GM19043 (cell line): ENCODE measurements around the gene SUPT7L.
A peak's percentile ranks its signal among the peaks of the same experiment; 100 is the strongest.
"Not testable (repeated sequence)": the region's sequence is repeated elsewhere in the genome, so short reads cannot be mapped to it uniquely, and the experiment has no call there.

Experiments used
- ATAC-seq: cut with Tn5 transposase; IDR thresholded peaks from one replicate; pipeline ENCODE4 v1.9.1; 2021; ENCODE audit warnings: low read depth; ENCODE audit not compliant: unreplicated experiment

The SUPT7L gene

GRCh38 chr2:27640722-27641245 lies 22.6 kb downstream of the SUPT7L start:
- no peak for ATAC-seq

- no peak for ATAC-seq
These were observed 24.7 kb downstream of the SUPT7L start for GRCh38 chr2:27638709-27639108.

GRCh38 chr2:27638037-27638637 lies 25.3 kb downstream of the SUPT7L start:
- ATAC-seq: no peak

GRCh38 chr2:27636766-27637165 lies 26.6 kb downstream of the SUPT7L start:
- ATAC-seq: no peak

- ATAC-seq: no peak
These were observed 29.1 kb downstream of the SUPT7L start for GRCh38 chr2:27634291-27634690.

- not testable (repeated sequence) for ATAC-seq
These were observed 33.2 kb downstream of the SUPT7L start for GRCh38 chr2:27630257-27630656.

- peak; percentile 100 for ATAC-seq
These were observed 34.4 kb downstream of the SUPT7L start, which contains the start of the genes CCDC121 and GPN1 for GRCh38 chr2:27628767-27629709. Gene CCDC121, minus strand, starts transcription at chr2:27629012. Its CDS starts 1,213 bp downstream, at chr2:27627799. Gene GPN1, plus strand, starts transcription at chr2:27629050. Its CDS starts 9 bp downstream, at chr2:27629059.

- no peak for ATAC-seq
These were observed 35.2 kb downstream of the SUPT7L start for GRCh38 chr2:27627963-27628766.

- not testable (repeated sequence) for ATAC-seq
These were observed 36.5 kb downstream of the SUPT7L start for GRCh38 chr2:27626921-27627320.

GRCh38 chr2:27626323-27626722 lies 37.1 kb downstream of the SUPT7L start:
- not testable (repeated sequence) for ATAC-seq

GRCh38 chr2:27624943-27625342 lies 38.5 kb downstream of the SUPT7L start:
- ATAC-seq: no peak

GRCh38 chr2:27622921-27623384 lies 40.5 kb downstream of the SUPT7L start:
- ATAC-seq: no peak

GRCh38 chr2:27621524-27621923 lies 41.9 kb downstream of the SUPT7L start:
- no peak for ATAC-seq

- no peak for ATAC-seq
These were observed 48.1 kb downstream of the SUPT7L start for GRCh38 chr2:27615316-27615715.

- ATAC-seq: no peak
These were observed 49.4 kb downstream of the SUPT7L start for GRCh38 chr2:27613985-27614384.

- no peak for ATAC-seq
These were observed 56.8 kb downstream of the SUPT7L start for GRCh38 chr2:27606611-27607010.
